SJCRH30 (cell line): ENCODE measurements around the gene NPC1. TPM values are rescaled to one million over a fixed set of nuclear protein-coding genes. Genes with fewer than 3 reads are reported as not detected.
"Not testable (repeated sequence)": the region's sequence is repeated elsewhere in the genome, so short reads cannot be mapped to it uniquely, and the experiment has no call there.

Experiments used
- DNase-seq, 2 experiments: peaks; one replicate each; pipeline ENCODE4 v3.0.0-alpha.2; 2015 to 2020
- H3K27ac ChIP-seq: fragments of 250-450 bp; sonication (Bioruptor Pico); 2 replicates; pipeline ENCODE4 v1.5.1; 2020; ENCODE audit warnings: mild to moderate bottlenecking, moderate library complexity
- H3K27me3 ChIP-seq: fragments of 250-450 bp; sonication (Bioruptor Pico); 2 replicates; pipeline ENCODE4 v1.5.1; 2020; ENCODE audit warnings: mild to moderate bottlenecking, moderate library complexity
- H3K36me3 ChIP-seq: fragments of 250-450 bp; sonication (Bioruptor Pico); 2 replicates; pipeline ENCODE4 v1.5.1; 2020; ENCODE audit warnings: mild to moderate bottlenecking, moderate library complexity
- H3K4me1 ChIP-seq: fragments of 250-450 bp; sonication (Bioruptor Pico); 2 replicates; pipeline ENCODE4 v1.5.1; 2020; ENCODE audit warnings: mild to moderate bottlenecking, moderate library complexity
- H3K4me3 ChIP-seq: fragments of 250-450 bp; sonication (Bioruptor Pico); 2 replicates; pipeline ENCODE4 v1.5.1; 2020; ENCODE audit warnings: mild to moderate bottlenecking, moderate library complexity
- H3K9me3 ChIP-seq: fragments of 250-450 bp; sonication (Bioruptor Pico); replicated peaks from 2 replicates; pipeline ENCODE4 v1.5.1; 2020; ENCODE audit warnings: mild to moderate bottlenecking, moderate library complexity
- total RNA-seq: library from RNA; depleted of rRNA; stranded (reverse); fragments of >200 nt; shearing (Covaris generic); gene quantifications from 2 replicates; pipeline ENCODE4 v1.2.3, GENCODE V29; 2014

The NPC1 gene
- total RNA-seq, 1 experiment from 2014 or later, result 21.3 TPM

DNA sequence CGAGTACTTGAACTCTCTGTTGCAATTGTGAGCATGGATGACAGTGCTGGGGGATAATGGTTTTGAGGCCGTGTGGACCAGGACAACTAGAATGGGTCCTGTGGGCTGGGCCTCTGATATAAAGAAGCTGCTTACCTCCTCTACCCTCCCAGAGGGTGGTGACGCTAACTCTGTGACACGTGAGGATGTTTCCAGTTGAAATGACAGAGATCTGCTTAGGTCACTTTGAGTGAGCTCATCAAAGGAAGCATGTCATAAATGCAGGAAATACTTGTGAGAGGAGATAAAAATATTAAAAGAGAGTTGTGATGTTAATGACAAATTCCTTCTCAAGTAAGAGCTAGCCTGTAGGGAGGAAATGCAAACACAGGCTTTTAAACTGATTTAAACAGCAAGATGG lies 66.6 kb downstream of the NPC1 start:
- DNase-seq, result no peak
- Histone ChIP-seq H3K27me3 (no peaks in the 10 kb centered on the region), H3K36me3 (peaks cover 9% of the 10 kb centered on the region), H3K27ac (peak overlapping the region; percentile 85), H3K9me3 (no peaks in the 10 kb centered on the region), H3K4me1 (peaks cover 4% of the 10 kb centered on the region; the same call in 1 of the 2 replicates), H3K4me3 (no peak overlapping the region)

DNA sequence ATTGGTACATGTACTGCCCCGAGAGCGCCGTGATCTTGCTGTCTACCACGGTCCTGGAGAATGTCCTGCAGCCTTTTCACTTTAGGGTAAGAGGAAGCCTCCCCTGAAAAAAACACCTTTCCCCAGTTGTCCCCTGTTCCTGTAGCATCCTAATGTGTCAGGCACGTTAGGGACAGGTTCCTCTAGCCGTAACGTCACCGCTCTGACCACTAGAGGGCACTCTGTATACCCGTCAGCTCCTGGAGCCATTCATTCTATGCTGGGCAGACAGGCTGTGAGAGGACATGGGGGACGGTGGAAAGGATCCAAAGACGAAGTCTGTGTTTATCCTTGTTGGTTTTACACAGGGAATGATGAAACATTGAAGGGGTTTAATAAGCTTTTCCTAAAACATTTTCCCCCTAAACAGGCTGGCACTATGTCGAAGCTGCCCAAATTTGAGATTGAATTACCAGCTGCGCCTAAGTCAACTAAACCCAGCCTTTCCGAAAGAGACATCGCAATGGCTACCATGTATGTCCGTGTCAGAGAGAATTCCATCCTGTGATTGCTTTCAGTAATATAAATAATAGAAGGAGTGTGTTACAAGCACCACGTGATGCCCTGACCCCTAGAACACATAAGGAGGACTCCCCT lies 70.3 kb downstream of the NPC1 start:
- DNase-seq, result peak; percentile 63 to 77
- Histone ChIP-seq H3K4me1 (peaks cover 4% of the 10 kb centered on the region; the same call in 1 of the 2 replicates), H3K4me3 (no peak overlapping the region), H3K27me3 (no peaks in the 10 kb centered on the region), H3K27ac (no peak overlapping the region), H3K36me3 (peaks cover 9% of the 10 kb centered on the region; the same call in 1 of the 2 replicates), H3K9me3 (no peaks in the 10 kb centered on the region)

- no peaks in the 10 kb centered on the region for H3K27me3 ChIP-seq
- no peak overlapping the region for H3K27ac ChIP-seq
- no peak overlapping the region for H3K4me3 ChIP-seq
- no peaks in the 10 kb centered on the region for H3K36me3 ChIP-seq
- DNase-seq, result no peak
- no peaks in the 10 kb centered on the region for H3K9me3 ChIP-seq
- no peaks in the 10 kb centered on the region for H3K4me1 ChIP-seq
Observed at GRCh38 chr18:23512641-23513040, 73.7 kb downstream of the NPC1 start.

- not testable (repeated sequence) for H3K9me3 ChIP-seq, H3K4me1 ChIP-seq, H3K27ac ChIP-seq, DNase-seq, H3K4me3 ChIP-seq, H3K27me3 ChIP-seq, H3K36me3 ChIP-seq
Observed at GRCh38 chr18:23512216-23512615, 74.1 kb downstream of the NPC1 start.

GRCh38 chr18:23510923-23511322 lies 75.4 kb downstream of the NPC1 start:
- not testable (repeated sequence) for H3K9me3 ChIP-seq, H3K27ac ChIP-seq, H3K36me3 ChIP-seq, H3K4me3 ChIP-seq, DNase-seq, H3K4me1 ChIP-seq, H3K27me3 ChIP-seq

- DNase-seq, result no peak
- Histone ChIP-seq H3K4me1 (no peaks in the 10 kb centered on the region), H3K4me3 (no peak overlapping the region), H3K27ac (no peak overlapping the region), H3K9me3 (no peaks in the 10 kb centered on the region), H3K27me3 (no peaks in the 10 kb centered on the region), H3K36me3 (no peaks in the 10 kb centered on the region)
Observed at GRCh38 chr18:23506393-23506792, 79.9 kb downstream of the NPC1 start.

DNA sequence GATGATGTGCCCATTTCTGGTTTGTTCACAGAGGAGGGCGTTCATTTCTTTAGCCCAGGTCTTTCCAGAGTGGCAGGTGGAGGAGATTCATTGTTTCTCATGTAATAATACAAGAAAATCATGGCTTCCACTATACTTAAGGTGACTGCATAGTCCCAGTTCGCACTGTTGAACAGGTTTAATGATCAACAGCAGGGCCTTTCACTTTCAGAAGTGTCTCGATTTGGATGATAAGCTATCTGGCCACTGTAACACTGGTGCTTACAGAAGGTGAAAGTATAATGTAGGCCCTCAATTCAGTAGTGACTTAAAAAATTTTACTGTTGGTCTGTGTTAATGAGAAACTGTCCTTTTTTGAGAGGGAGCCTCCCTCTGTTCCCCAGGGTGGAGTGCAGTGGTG lies 81.6 kb downstream of the NPC1 start:
- no peaks in the 10 kb centered on the region for H3K36me3 ChIP-seq
- H3K9me3 ChIP-seq, result no peaks in the 10 kb centered on the region
- no peak overlapping the region for H3K4me3 ChIP-seq
- no peak for DNase-seq
- H3K27ac ChIP-seq, result no peak overlapping the region
- no peaks in the 10 kb centered on the region for H3K27me3 ChIP-seq
- no peaks in the 10 kb centered on the region for H3K4me1 ChIP-seq

DNA sequence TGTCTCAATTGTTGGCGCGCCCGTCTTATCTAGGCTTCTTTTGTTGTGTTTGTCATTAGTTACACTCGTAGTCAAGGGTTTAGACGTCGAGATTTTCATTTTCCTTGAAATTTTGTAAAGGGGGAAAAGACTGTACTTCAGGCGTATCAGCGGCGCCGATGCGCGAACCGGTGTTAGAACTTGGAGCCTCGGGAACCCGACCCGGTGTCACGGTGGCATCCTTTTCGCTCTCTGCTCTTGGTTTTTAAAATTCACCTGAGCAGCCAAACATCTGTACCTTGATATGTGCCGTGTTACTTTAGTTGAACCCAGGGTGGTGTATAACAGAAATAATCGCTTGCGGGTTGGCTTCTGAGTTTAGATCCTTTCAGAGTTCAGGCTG lies 82.4 kb downstream of the NPC1 start:
- Histone ChIP-seq H3K27me3 (no peaks in the 10 kb centered on the region), H3K9me3 (no peaks in the 10 kb centered on the region), H3K4me3 (peak overlapping the region; percentile 82), H3K27ac (no peak overlapping the region; the same call in 1 of the 2 replicates), H3K4me1 (no peaks in the 10 kb centered on the region), H3K36me3 (no peaks in the 10 kb centered on the region)
- no peak for DNase-seq

DNA sequence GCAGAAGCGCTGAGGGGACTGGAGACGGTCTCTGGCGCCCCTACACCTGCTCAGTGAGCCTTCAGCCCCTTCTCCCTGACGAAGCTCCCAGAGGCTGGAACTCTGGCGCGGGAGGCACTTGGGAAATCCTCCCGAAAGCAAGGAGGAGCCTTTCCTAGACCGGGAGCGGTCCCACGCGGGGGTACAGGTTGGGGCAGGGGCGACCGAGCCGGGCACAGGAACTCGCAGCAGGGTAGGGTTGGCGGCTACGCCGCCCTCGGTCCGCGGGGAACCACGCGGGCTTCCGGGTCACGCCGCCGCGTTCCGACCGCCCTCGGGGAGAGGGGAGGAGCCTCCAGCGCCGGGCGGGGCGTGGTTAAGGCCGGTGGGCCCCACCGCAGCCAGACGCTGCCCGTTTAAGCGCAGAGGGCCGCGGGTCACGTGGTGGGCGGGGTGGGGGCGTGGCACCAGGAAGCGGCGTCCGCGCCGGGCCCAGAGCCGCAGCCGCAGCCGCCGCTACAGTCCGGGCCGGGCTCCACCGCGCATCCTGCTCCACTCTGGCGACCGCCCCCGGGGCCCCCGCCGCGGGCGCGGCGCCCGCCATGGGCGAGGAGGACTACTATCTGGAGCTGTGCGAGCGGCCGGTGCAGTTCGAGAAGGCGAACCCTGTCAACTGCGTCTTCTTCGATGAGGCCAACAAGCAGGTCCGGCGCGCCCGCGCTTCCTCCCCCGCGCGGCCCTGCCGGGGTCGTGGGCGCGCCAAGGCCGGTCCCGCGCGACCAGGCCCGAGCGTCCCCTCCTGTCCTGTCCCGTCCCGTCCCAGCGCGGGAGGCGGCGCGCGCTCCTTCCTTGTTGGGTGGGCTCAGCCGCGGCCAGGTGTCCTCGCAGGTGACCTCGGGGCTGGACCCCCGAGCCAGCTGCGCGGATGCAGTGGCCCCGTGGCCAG lies 83.0 kb downstream of the NPC1 start, which contains the start of gene RMC1:
Gene RMC1, plus strand, starts transcription at position 474 of the 925 bp plus-strand sequence. Its CDS starts 108 bp downstream, at position 582.
- peak within 1 kb of the TSS; percentile 56 for H3K27ac ChIP-seq
- no peaks in the 10 kb centered on the region for H3K27me3 ChIP-seq
- H3K4me3 ChIP-seq, result peak within 1 kb of the TSS; percentile 82
- peak; percentile 80 to 83 for DNase-seq
- no peaks in the 10 kb centered on the region for H3K36me3 ChIP-seq
- no peaks in the 10 kb centered on the region for H3K9me3 ChIP-seq
- no peaks in the 10 kb centered on the region for H3K4me1 ChIP-seq

DNA sequence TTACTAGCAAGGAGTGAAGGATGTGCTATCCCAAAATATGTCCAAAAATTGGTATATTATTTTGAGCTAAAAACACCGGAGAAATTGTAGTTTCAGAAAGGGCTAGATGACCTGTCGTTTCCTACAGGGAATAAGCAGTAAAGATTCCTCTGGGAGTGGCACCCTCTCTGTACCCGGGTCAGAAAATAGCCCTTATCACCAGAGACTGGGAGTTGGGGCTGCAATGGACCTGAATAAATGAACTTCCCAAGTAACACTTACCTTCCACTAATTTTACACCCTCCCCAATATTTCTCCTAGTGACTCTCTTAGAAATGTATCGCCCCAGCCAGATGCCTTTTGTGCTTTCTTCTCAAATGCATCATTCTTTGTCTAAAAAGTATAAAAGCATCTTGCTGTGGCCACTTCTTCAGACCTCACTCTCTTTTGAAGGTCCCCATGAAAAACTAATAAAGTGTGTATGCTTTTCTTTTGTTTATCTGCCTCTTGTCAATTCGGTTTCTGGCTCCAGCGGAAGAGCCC lies 83.7 kb downstream of the NPC1 start:
- DNase-seq, result no peak
- Histone ChIP-seq H3K4me3 (peak overlapping the region; percentile 82), H3K9me3 (no peaks in the 10 kb centered on the region), H3K27ac (peak overlapping the region; percentile 56), H3K27me3 (no peaks in the 10 kb centered on the region), H3K36me3 (no peaks in the 10 kb centered on the region), H3K4me1 (no peaks in the 10 kb centered on the region)

GRCh38 chr18:23501626-23502025 lies 84.7 kb downstream of the NPC1 start:
- Histone ChIP-seq H3K27me3 (no peaks in the 10 kb centered on the region), H3K9me3 (no peaks in the 10 kb centered on the region), H3K36me3 (no peaks in the 10 kb centered on the region), H3K4me3 (no peak overlapping the region), H3K4me1 (no peaks in the 10 kb centered on the region), H3K27ac (no peak overlapping the region)
- DNase-seq, result no peak

GRCh38 chr18:23499291-23499781 lies 87.0 kb downstream of the NPC1 start:
- Histone ChIP-seq H3K9me3 (no peaks in the 10 kb centered on the region), H3K4me3 (no peak overlapping the region), H3K27ac (no peak overlapping the region), H3K36me3 (no peaks in the 10 kb centered on the region), H3K27me3 (no peaks in the 10 kb centered on the region), H3K4me1 (no peaks in the 10 kb centered on the region)
- DNase-seq, result no peak

DNA sequence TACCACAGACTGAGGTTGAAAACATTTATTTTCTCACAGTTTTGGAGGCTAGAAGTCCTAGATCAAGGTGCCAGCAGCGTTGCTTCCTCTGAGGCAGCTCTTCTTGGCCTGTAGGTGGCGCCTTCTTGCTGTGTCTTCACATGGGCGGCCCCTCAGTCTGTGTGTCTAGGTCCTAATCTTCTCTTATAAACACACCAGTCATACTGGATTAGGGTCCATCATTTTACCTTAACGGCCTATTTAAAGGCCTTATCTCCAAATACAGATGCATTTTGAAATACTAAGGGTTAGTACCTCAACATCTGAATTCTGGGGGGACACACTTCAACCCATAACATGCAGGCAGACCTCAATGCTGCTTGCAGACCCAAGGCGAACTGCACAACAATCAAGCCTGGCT lies 87.4 kb downstream of the NPC1 start:
- no peak overlapping the region for H3K27ac ChIP-seq
- no peaks in the 10 kb centered on the region for H3K4me1 ChIP-seq
- H3K9me3 ChIP-seq, result no peaks in the 10 kb centered on the region
- H3K4me3 ChIP-seq, result no peak overlapping the region
- peak; percentile 58 to 70 for DNase-seq
- H3K27me3 ChIP-seq, result no peaks in the 10 kb centered on the region
- H3K36me3 ChIP-seq, result no peaks in the 10 kb centered on the region

GRCh38 chr18:23498117-23498516 lies 88.2 kb downstream of the NPC1 start:
- H3K4me1 ChIP-seq, result no peaks in the 10 kb centered on the region
- no peak for DNase-seq
- H3K36me3 ChIP-seq, result no peaks in the 10 kb centered on the region
- H3K27me3 ChIP-seq, result no peaks in the 10 kb centered on the region
- H3K4me3 ChIP-seq, result no peak overlapping the region
- H3K27ac ChIP-seq, result no peak overlapping the region
- no peaks in the 10 kb centered on the region for H3K9me3 ChIP-seq
